Measurements from ENCODE around the gene MSRB3.

Gene MSRB3

GRCh38 chr12:65463611-65464010, 185.1 kb downstream of the MSRB3 start:
- Histone ChIP-seq H3K9me2 (replicated peaks; ENCODE audit: insufficient read depth, low read length) (no peaks in the 10 kb centered on the region), H3K27ac (ENCODE audit: low read depth, low read length) (no peak overlapping the region), H4K20me1 (ENCODE audit: low read depth, low read length) (no peaks in the 10 kb centered on the region), H3K27me3 (ENCODE audit: low read length) (no peaks in the 10 kb centered on the region), H3K9me3 (ENCODE audit: insufficient read depth, low read length) (no peaks in the 10 kb centered on the region), H3K79me2 (ENCODE audit: insufficient read depth, low read length) (no peaks in the 10 kb centered on the region), H3K4me3 (ENCODE audit: insufficient read depth, low read length, poor library complexity, severe bottlenecking) (no peak overlapping the region), H2AFZ (ENCODE audit: low read depth, low read length, severe bottlenecking) (no peak overlapping the region), H3K4me2 (ENCODE audit: low read depth, low read length, poor library complexity, severe bottlenecking) (no peak overlapping the region), H3K9ac (ENCODE audit: low read length) (no peak overlapping the region), H3K36me3 (ENCODE audit: low read length) (no peaks in the 10 kb centered on the region), H3F3A (ENCODE audit: insufficient read depth) (no peaks in the 10 kb centered on the region)
- TF ChIP-seq CTCF (IDR thresholded peaks at IDR 0.05; ENCODE audit: insufficient read depth, low read length, poor library complexity, severe bottlenecking) (no peak), EZH2phosphoT487 (conservative IDR thresholded peaks at IDR 0.05; ENCODE audit: low read length) (no peak)

GRCh38 chr12:65464930-65465329, 186.4 kb downstream of the MSRB3 start:
- no peak overlapping the region for H2AFZ ChIP-seq (ENCODE audit: low read depth, low read length, severe bottlenecking)
- no peak overlapping the region for H3K4me3 ChIP-seq (ENCODE audit: insufficient read depth, low read length, poor library complexity, severe bottlenecking)
- H3K27me3 ChIP-seq (ENCODE audit: low read length) = no peaks in the 10 kb centered on the region
- H3K9me2 ChIP-seq (replicated peaks; ENCODE audit: insufficient read depth, low read length) = no peaks in the 10 kb centered on the region
- H3K4me2 ChIP-seq (ENCODE audit: low read depth, low read length, poor library complexity, severe bottlenecking) = no peak overlapping the region
- no peak overlapping the region for H3K9ac ChIP-seq (ENCODE audit: low read length)
- H3K36me3 ChIP-seq (ENCODE audit: low read length) = no peaks in the 10 kb centered on the region
- H3F3A ChIP-seq (ENCODE audit: insufficient read depth) = no peaks in the 10 kb centered on the region
- H3K79me2 ChIP-seq (ENCODE audit: insufficient read depth, low read length) = no peaks in the 10 kb centered on the region
- no peaks in the 10 kb centered on the region for H4K20me1 ChIP-seq (ENCODE audit: low read depth, low read length)
- H3K9me3 ChIP-seq (ENCODE audit: insufficient read depth, low read length) = no peaks in the 10 kb centered on the region
- H3K27ac ChIP-seq (ENCODE audit: low read depth, low read length) = no peak overlapping the region
- TF ChIP-seq CTCF (IDR thresholded peaks at IDR 0.05; ENCODE audit: insufficient read depth, low read length, poor library complexity, severe bottlenecking) (no peak), EZH2phosphoT487 (conservative IDR thresholded peaks at IDR 0.05; ENCODE audit: low read length) (no peak)

- H2AFZ ChIP-seq (ENCODE audit: low read depth, low read length, severe bottlenecking) = no peak overlapping the region
- H3K9me2 ChIP-seq (replicated peaks; ENCODE audit: insufficient read depth, low read length) = no peaks in the 10 kb centered on the region
- no peaks in the 10 kb centered on the region for H3K36me3 ChIP-seq (ENCODE audit: low read length)
- H3K9me3 ChIP-seq (ENCODE audit: insufficient read depth, low read length) = no peaks in the 10 kb centered on the region
- H3K4me2 ChIP-seq (ENCODE audit: low read depth, low read length, poor library complexity, severe bottlenecking) = no peak overlapping the region
- TF ChIP-seq CTCF (IDR thresholded peaks at IDR 0.05; ENCODE audit: insufficient read depth, low read length, poor library complexity, severe bottlenecking) (no peak), EZH2phosphoT487 (conservative IDR thresholded peaks at IDR 0.05; ENCODE audit: low read length) (no peak)
- H3K4me3 ChIP-seq (ENCODE audit: insufficient read depth, low read length, poor library complexity, severe bottlenecking) = no peak overlapping the region
- H3K79me2 ChIP-seq (ENCODE audit: insufficient read depth, low read length) = no peaks in the 10 kb centered on the region
- H3K9ac ChIP-seq (ENCODE audit: low read length) = no peak overlapping the region
- H3F3A ChIP-seq (ENCODE audit: insufficient read depth) = no peaks in the 10 kb centered on the region
- H3K27me3 ChIP-seq (ENCODE audit: low read length) = no peaks in the 10 kb centered on the region
- H3K27ac ChIP-seq (ENCODE audit: low read depth, low read length) = no peak overlapping the region
- no peaks in the 10 kb centered on the region for H4K20me1 ChIP-seq (ENCODE audit: low read depth, low read length)
Observed at GRCh38 chr12:65465766-65466547, 187.5 kb downstream of the MSRB3 start.
